ENCODE results near the gene RNF220. TPM values are rescaled to one million over a fixed set of nuclear protein-coding genes. Genes with fewer than 3 reads are reported as not detected.
"Not testable (repeated sequence)": the region's sequence is repeated elsewhere in the genome, so short reads cannot be mapped to it uniquely, and the experiment has no call there.

The RNF220 gene
- total RNA-seq, 1 donor from 2014 or later: 83.7 TPM

DNA sequence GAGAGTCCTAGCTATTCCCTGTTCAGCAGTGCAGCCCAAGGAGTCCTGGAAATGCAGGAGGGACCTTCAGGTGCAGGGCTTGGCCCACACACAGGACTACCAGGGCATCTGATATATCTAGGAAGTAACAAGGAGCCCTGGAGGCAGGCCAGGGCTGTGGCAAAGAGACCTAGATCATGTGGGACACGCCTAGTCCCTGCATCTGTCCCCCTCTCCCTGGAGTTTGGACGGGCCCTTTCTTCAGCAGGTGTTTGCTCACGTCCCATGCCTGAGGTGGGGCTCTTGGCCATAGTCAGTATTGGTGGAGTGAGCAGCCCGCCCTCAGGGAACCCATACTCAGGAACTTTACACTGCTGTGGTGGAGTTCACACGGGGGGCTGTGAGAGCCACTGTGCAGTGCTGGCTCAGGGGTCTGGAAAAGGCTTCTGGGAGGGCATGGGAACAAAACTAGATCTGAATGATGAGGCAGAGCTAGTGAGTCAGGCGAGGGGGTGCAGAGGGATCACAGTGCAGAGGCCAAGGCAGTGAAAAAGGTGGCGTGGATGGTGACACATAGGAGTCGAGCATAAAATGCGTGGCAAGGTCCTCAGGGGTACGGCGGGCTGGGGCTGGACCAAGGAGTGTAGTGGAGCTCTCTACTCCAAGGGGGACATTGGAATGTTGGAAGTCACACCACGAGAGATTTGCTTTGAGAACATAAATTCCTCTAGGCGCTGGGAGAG is 243.6 kb downstream of the RNF220 start:
- intact Hi-C loops (cut with micrococcal nuclease): no loop called here

DNA sequence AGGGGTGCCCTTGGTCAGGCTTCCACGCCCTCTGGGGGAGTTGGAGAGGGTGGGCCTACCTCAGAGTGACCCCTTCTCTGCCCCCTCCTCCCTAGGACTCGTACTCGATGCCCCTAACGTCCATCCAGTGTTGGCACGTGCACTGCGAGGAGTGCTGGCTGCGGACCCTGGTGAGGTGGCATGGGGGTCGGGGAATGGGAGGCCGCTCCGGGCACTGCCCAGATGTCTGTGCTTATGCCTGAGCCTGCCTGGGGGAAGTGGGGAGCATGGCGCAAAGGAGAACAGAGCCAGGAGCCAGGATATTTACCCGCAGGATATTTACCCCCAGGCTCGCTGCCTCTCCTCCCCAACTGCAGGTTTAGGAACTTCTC is 244.7 kb downstream of the RNF220 start:
- intact Hi-C loops (cut with micrococcal nuclease): no loop called here

DNA sequence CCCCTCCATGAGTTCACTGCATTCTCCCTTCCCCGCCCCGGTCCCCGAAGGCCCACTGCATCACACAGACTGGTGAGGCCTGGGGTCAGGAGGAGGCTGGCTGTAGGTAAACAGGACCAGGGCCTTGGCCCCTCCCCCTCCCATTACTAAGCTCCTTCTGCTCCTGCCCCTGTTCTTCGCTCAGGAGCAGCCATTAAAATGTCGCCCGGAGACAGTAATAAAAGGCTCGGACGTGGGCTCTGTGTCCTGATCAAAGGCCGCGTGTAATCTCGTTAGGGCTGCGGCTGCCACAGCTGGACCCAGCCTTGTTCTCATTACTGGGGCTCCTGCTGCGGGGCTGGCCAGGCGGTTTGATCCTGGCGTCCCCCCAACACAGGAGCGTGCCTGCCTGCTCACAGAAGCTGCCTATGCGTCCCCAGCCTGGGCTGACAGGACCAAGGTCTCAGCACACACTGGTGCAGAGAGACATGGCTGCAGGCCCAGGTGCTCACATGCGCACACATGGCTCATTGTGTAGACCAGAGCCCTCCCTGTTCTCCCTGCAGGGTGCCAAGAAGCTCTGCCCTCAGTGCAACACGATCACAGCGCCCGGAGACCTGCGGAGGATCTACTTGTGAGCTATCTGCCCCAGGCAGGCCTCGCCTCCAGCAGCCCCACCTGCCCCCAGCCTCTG is 245.2 kb downstream of the RNF220 start:
- intact Hi-C loops (cut with micrococcal nuclease): no loop called here

DNA sequence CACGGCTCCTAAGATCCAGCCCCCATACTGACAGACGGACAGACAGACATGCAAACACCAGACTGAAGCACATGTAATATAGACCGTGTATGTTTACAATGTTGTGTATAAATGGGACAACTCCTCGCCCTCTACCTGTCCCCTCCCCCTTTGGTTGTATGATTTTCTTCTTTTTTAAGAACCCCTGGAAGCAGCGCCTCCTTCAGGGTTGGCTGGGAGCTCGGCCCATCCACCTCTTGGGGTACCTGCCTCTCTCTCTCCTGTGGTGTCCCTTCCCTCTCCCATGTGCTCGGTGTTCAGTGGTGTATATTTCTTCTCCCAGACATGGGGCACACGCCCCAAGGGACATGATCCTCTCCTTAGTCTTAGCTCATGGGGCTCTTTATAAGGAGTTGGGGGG is 246.0 kb downstream of the RNF220 start:
- intact Hi-C loops (cut with micrococcal nuclease): no loop called here

DNA sequence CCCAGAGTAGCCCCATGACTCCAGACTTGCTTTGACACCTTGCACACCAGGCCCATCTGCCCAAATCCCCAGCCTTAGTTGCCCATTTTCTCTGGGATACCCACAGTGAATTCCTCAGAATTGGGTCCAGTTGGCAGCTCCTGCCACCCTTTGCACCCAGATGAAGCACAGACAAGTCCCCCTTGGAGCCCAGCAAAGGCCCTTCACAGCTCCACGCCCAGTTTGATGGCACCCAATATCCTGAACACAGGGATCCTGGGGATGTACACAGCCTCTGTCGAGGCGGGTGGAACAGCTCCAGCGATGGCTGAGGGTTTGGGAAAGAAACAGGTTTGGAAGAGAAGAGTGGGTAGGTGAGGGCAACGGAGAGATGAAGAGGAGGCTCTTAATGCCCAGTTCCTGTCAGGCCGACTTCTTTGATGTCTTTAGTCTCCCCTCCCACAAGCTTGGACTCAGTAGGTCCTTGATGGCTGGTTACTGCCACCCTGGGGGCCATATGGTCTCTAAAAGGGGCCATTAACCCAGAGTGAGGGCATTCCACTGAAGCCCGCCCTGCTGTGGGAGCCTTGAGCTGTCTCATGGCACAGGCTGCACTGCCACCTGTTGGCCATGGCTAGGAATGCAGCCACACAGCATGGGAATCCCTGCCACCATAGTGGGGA is 247.5 kb downstream of the RNF220 start:
- intact Hi-C loops (cut with micrococcal nuclease): loop anchor here (1.0 kb wide), 1 partner anchor 274 kb away; no protein-coding TSS in a partner anchor

DNA sequence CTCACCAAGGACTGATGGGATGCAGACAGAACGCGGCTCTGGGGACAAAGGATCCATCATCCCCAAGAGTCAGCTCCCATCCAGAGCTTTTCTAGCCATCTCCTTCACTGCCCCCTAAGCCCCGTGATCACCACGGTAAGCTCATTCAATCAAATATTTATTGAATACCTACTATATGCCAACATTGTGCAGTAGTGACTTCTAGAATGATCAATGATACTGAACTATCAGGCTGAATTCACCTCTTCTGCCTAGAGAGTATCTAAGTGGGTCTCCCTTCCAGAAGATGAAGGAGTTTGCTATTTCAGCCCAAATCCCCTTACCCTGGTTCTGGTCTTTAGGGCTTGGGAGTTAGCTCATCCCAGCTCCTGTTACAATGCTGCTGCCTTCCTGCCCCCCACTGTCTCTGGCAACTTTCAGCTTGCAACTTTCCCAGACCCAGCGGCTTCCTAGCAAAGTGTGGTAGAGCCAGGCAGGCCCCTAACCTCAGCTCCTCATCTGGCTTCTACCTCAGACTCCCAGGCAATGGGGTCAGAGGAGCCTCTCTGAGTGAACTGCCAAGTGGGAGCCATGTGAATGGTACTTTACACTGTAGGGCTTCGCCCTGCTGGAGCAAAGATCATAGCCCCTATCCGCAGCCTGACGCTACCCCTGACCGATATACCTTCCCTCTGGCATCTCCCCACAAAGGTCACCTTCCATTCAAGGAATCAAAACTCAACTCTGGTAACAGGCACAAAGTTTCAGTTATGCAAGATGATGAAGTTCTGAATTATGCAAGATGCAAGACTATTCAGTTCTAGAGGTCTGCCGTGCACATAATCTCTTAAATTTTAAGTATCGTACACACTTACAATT is 248.3 kb downstream of the RNF220 start:
- intact Hi-C loops (cut with micrococcal nuclease): loop anchor here (1.0 kb wide), 1 partner anchor 275 kb away; no protein-coding TSS in a partner anchor

DNA sequence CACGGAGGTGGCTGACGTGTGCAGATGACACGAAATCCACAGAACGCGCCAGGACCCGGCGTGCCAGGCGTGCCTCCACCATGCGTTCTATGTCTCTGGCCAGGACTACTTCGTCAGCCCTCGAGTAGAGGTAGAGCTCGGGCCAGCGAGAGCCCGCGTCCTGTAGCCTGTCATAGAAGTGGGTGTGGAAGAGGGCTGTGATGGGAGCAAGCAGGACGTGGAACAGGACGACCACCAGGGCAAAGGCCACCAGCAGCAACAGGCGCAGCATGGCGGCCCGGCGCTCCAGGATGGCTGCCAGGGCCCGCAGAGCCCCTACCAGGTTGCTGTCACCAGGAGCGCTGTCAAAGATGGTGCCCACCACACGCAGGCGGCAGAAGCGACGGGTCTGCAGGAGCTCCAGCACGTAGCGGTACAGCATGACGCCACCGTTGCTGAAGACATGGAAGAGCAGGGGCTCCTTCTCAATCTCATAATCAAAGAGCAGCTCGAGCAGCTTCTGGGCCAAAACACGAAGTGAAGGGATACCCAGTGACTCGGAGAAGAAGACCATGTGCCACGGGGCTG is 249.6 kb downstream of the RNF220 start:
- intact Hi-C loops (cut with micrococcal nuclease): no loop called here

DNA sequence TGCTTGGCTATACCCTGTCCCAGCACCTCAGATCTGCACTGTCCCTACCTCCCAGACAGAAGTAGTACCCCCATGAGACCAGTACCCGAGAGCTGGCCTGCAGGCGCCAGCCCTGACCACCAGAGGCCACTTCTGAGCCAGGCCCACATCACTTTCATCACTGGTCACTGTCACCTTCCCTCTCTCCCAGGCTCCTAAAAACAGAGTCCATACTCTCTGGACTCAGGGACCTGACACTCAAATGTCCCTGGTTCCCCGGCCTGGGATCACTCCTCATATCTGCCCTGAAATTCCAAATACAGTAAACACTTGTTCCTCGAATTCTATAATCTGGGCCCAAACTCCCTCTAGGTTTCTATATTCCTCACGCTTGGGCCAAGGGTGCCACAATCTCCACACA is 250.6 kb downstream of the RNF220 start:
- intact Hi-C loops (cut with micrococcal nuclease): no loop called here

DNA sequence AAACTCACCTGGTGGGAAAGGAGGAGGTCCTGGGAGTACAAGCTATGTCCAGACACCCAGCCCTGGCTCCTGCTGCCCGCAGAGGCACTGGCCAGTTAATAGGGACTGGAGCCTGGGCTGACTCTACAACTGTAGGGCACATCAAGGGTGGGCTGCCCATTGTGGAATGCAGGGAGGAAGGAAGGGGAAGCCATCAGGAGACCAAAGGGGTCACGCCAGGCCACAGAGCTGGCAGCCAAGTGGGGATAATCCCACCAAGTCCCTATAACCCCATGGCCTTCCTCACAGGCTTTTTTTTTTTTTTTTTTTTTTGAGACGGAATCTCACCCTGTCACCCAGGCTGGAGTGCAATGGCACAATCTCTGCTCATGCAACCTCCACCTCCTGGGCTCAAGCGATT is 254.5 kb downstream of the RNF220 start:
- intact Hi-C loops (cut with micrococcal nuclease): no loop called here

DNA sequence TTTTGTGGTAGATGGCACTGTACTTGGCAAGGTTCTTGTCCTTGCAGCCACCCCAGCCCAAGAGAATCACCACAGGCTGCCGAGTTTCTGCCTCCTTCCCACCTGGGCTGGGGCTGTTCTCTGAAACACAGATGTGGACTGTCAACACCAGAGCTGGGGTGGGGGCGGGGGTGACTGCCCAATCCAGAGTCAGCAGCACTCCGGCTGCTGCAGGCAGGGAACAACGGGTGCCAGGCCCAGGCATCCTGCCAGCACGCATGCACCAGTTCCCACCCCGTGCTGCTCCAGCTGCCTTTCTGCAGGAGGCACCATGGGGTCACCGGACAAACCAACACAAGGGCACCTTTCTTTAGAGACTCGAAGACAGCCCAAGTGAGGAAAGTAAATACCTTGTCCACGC is 255.1 kb downstream of the RNF220 start:
- intact Hi-C loops (cut with micrococcal nuclease): no loop called here

DNA sequence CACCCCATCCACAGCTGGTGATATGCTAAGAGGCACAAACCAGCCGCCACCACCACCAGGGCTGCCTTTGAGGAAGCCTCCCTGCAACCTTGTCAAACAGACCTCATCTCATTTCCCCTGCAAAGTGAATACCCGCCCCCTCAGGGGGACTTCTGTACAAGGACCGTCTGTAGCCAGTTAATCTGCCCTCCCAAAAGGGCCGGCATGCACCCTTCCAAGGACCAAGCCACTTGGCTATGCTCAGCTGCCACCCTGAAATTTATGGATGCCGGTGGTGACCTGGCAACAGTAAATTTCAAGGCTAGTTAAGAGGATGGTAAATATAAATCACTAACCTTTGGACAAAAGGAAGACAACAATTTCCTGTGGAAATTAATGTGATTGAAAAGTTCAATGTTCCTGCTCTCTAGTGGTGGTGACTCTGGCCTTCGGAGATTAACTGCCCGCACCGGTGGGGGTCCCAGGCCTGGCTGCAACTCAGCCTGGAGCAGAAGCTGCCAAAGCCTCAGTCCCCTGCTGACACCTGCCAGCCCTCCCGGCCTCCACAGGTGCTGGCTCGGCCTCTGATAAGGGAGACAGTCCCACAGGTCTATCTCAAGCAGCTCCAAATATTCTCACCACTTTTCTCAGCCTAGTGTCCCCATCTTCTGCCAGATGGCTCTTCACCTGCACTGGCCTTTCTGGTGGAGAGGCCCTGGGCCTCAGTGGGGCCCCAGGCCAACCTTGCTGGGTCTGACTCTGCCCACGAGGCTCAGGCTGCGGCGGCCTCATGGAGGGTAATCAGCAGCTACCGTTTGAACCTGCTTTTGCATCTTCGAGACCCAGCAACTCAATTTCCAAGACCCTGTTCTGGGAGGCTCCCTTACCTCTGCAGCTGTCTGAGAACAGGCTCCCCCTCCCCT is 257.0 kb downstream of the RNF220 start:
- intact Hi-C loops (cut with micrococcal nuclease): no loop called here

DNA sequence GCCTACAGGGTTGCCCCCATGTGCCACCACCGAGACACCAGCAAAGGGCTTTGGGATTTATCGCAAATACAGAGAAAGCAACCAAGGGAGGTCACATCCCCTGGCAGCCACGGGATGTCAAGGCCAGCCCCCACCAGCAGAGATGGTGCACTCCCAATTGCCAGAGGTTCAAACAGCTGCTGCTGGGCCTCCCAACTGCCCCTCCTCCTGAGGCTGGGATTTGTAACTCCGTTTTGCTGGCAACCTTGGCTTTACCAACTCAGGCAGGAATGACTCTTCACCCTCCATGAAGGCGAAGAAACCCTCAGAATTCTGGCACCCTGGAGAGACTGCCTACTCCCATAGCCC is 257.6 kb downstream of the RNF220 start:
- intact Hi-C loops (cut with micrococcal nuclease): no loop called here

DNA sequence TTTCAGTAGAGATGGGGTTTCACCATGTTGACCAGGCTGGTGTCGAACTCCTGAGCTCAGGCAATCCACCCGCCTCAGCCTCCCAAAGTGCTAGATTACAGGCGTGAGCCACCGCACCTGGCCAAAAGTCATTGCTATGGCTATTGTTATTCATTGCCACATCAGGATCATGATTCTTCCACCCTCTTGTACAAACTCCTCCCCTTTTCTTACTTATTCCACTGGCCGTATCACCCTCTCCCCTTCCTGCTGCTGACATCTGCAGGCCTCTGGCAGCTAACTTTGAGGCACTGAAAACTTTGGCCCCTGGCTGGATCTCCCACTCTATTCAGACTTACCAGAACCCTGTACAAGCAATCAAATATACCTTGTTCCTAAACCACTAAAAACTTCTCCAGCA is 258.4 kb downstream of the RNF220 start:
- intact Hi-C loops (cut with micrococcal nuclease): no loop called here

DNA sequence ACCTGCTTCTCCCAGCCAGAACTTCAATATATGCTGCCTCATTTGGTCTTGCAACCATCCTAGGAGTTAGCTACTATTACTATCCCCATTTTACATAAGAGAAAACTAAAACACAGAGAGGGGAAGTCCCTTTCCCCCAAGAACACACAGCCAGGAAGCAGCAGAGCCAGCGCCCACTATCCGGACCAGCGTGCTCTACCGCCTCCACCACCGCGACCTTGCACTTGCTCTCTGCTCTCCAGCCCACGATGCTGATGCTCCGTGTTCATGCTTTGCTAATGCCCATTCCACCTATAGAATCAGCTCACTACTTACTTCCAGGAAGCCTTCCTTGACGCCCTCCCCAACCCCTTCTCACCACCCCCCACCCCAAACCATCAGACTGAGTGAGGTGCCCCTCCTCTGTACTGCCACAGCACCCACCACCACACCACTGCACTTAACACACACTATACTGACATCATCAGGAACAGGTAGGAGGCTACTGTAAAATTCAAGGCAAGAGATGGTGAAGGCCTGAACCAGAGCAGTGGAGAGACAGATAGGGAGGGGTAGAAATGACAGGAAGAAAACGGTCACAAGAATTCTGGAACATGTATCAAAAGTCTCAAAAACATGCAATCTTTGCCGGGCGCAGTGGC is 259.8 kb downstream of the RNF220 start:
- intact Hi-C loops (cut with micrococcal nuclease): no loop called here

DNA sequence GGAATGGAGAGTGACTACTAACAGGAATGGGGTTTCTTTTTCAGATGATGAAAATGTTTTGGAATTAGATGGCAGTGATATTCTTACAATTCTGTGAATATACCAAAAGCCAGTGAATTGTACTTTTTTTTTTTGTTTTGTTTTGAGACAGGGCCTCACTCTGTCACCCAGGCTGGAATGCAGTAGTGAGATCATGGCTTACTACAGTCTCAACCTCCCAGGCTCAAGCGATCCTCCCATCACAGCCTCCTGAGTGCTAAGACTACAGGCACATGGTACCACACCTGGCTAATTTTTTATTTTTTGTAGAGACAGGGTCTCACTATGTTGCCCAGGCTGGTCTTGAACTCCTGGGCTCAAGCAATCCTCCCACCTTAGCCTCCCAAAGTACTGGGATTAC is 261.7 kb downstream of the RNF220 start:
- intact Hi-C loops (cut with micrococcal nuclease): not testable (repeated sequence)

DNA sequence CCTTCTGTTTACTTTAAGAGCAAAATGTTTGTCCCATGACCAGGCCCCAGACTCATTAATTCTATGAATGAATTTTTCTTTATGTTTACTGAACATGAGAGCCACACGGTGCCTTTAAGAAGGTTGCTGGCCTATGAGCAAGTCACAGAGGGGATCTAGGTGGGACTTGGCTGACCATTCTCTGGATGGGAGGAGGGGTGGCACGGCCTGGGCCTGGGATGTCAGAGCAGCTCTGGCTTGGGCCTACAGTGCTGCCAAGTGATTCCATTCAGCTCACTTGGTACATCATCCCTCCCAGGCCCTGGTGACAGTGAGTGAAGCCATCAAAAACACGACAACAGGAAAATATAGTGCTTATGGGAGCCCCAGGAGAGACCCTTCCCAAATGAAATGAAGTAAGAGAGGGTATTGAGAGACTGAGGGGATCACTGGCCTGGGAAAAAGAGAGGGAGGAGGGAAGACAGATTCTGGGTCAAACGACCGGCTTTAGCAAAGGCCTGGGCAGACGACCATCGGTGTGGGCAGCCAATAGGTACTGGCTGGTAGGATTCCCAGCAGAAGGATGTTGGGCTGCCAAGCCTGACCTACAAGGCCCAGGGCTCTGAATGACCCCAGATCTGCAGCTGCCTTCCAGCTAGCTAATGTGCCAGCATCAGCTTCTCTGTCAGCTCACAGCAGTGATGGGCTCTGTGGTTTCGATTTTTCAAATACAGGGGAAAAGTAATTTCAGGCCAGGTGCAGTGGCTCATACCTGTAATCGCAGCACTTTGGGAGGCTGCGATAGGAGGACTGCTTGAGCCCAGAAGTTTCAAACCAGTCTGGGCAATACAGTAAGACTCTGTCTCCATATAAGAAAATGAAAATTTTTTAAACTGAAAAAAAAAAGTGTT is 265.9 kb downstream of the RNF220 start:
- intact Hi-C loops (cut with micrococcal nuclease): loop anchor here (5.0 to 10.0 kb wide), 2 partner anchors 46 to 456 kb away; partner anchors contain the start of gene DMAP1

DNA sequence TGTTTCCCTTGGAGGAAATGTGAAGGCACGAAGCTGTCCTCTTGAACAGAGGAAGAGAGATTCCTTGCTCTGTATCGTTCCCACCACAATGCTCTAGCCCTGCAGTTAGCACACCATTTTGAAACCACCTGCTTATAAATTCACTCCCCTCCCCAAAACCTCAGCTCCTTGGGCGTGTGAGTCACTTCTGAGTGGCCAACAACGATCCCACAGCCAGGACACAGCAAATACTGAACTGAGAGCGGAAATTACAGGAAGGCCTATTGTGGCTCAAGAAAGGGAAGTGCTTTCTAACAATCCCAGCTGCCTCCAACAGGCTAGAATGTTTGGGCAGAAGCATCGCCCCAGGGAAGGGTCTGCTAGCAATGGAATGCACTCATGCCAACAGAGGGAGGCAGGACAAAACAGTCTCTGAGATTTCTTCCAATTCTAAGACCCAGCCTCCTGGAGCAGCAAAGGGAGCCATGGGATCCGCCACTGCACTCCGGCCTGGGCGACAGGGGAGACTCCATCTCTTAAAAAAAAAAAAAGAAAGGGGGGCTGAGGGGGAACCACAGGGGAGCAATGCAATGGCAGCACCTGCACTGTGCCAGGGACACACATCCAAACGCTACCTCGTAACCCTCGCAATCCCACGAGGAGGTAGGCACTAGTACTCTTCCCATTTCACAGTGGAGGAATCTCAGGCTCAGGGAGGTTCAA is 267.4 kb downstream of the RNF220 start:
- intact Hi-C loops (cut with micrococcal nuclease): loop anchor here (5.0 to 10.0 kb wide), 2 partner anchors 45 to 458 kb away; partner anchors contain the start of gene DMAP1

All from T-helper 2 cell treated with Interferon-gamma antibody and Interleukin-4, amounts not matched to agents 100 ng/mL and 5 ng/mL, for 36 hours (primary cell).